Measurements from ENCODE around the gene SLC22A23. TPM values are rescaled to one million over a fixed set of nuclear protein-coding genes. Genes with fewer than 3 reads are reported as not detected.

SLC22A23 gene
- total RNA-seq, 1 donor from 2014 or later, result 0.05 TPM

GRCh38 chr6:3343089-3343883 lies 113.6 kb downstream of the SLC22A23 start:
- no peaks in the 10 kb centered on the region for H3K36me3 Mint-ChIP-seq (ENCODE audit: low read depth)
- peaks cover 10% of the 10 kb centered on the region for H3K27me3 Mint-ChIP-seq (ENCODE audit: insufficient read depth)
- no peak for DNase-seq (ENCODE audit: low spot score)
- no peak overlapping the region for H3K4me3 Mint-ChIP-seq
- H3K27ac Mint-ChIP-seq, result no peak overlapping the region
- H3K4me1 Mint-ChIP-seq (ENCODE audit: low read depth), result peaks cover under 1% of the 10 kb centered on the region
- no peaks in the 10 kb centered on the region for H3K9me3 Mint-ChIP-seq
- intact Hi-C loops (cut with micrococcal nuclease), result no loop called here

DNA sequence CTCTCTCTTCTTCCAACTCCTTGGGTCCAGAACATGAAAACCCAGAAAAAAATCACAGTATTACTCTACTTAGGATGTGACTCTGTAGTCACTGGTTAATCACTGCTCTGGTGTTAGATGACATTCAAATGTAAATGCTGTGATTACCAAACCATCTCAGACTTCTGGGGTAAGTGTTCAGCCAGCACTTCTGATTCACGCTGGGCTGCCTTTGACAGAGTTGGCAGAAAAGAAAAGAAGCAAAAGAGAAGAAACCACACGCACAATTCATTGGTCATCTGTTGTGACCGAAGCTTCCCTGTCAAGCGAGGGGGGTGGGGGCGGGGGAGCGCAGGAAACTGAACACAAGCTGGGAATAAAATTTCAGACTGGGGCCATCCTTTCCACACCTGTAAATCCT lies 115.4 kb downstream of the SLC22A23 start:
- Mint-ChIP-seq H3K27ac (no peak overlapping the region), H3K4me3 (no peak overlapping the region), H3K27me3 (ENCODE audit: insufficient read depth) (peaks cover 10% of the 10 kb centered on the region), H3K4me1 (ENCODE audit: low read depth) (peaks cover 13% of the 10 kb centered on the region), H3K36me3 (ENCODE audit: low read depth) (no peaks in the 10 kb centered on the region), H3K9me3 (no peaks in the 10 kb centered on the region)
- DNase-seq (ENCODE audit: low spot score), result no peak
- intact Hi-C loops (cut with micrococcal nuclease), result no loop called here

DNA sequence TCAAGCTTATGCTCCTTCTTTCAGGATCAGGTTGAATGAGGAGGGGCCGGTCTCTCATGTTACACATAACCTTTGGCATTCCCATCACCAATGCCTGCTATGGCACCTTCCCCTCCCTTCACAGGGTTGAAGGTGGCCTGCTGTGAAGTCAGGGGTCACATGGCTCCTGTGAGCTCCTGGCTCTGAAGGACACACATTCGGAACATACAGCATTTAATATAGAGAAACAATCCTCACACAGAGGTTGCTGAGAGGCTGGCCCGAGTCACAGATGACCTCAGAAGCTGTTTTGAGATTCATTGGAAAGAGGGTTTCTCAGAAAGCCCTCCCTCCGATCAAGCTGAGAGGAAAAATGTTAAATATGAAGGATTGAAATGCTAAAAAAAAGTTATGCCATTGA lies 116.0 kb downstream of the SLC22A23 start:
- no peak overlapping the region for H3K27ac Mint-ChIP-seq
- DNase-seq (ENCODE audit: low spot score), result no peak
- H3K9me3 Mint-ChIP-seq, result no peaks in the 10 kb centered on the region
- H3K36me3 Mint-ChIP-seq (ENCODE audit: low read depth), result no peaks in the 10 kb centered on the region
- H3K4me1 Mint-ChIP-seq (ENCODE audit: low read depth), result peaks cover 13% of the 10 kb centered on the region
- intact Hi-C loops (cut with micrococcal nuclease), result no loop called here
- H3K27me3 Mint-ChIP-seq (ENCODE audit: insufficient read depth), result peaks cover 10% of the 10 kb centered on the region
- H3K4me3 Mint-ChIP-seq, result no peak overlapping the region

GRCh38 chr6:3340358-3340802 lies 116.5 kb downstream of the SLC22A23 start:
- Mint-ChIP-seq H3K9me3 (no peaks in the 10 kb centered on the region), H3K27ac (no peak overlapping the region), H3K27me3 (ENCODE audit: insufficient read depth) (peaks cover 10% of the 10 kb centered on the region), H3K4me3 (no peak overlapping the region), H3K36me3 (ENCODE audit: low read depth) (no peaks in the 10 kb centered on the region), H3K4me1 (ENCODE audit: low read depth) (peaks cover 13% of the 10 kb centered on the region)
- intact Hi-C loops (cut with micrococcal nuclease), result no loop called here
- no peak for DNase-seq (ENCODE audit: low spot score)

DNA sequence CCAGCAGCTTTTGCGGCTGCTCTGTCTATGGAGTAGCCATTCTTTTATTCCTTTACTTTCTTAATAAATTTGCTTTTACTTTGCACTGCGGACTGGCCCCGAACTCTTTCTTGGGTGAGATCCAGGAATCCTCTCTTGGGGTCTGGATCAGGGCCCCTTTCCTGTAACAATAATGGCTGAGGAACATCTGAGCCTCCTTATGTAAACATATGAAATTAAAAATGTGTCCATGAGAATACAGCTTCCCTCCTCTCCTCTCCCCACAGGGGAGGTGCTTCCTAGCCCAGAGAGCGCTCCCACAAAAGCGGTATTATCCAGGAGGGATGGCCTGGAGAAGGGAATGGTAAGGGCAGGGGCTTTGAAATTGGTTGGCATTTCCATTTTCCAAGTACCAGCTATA lies 117.0 kb downstream of the SLC22A23 start:
- DNase-seq (ENCODE audit: low spot score), result no peak
- peaks cover 10% of the 10 kb centered on the region for H3K27me3 Mint-ChIP-seq (ENCODE audit: insufficient read depth)
- no peak overlapping the region for H3K27ac Mint-ChIP-seq
- no peaks in the 10 kb centered on the region for H3K36me3 Mint-ChIP-seq (ENCODE audit: low read depth)
- no peaks in the 10 kb centered on the region for H3K9me3 Mint-ChIP-seq
- no peak overlapping the region for H3K4me3 Mint-ChIP-seq
- H3K4me1 Mint-ChIP-seq (ENCODE audit: low read depth), result peaks cover 13% of the 10 kb centered on the region
- intact Hi-C loops (cut with micrococcal nuclease), result no loop called here

GRCh38 chr6:3337521-3338350 lies 119.1 kb downstream of the SLC22A23 start:
- Mint-ChIP-seq H3K4me1 (ENCODE audit: low read depth) (peaks cover 13% of the 10 kb centered on the region), H3K27me3 (ENCODE audit: insufficient read depth) (peaks cover 7% of the 10 kb centered on the region), H3K27ac (no peak overlapping the region), H3K4me3 (no peak overlapping the region), H3K9me3 (no peaks in the 10 kb centered on the region), H3K36me3 (ENCODE audit: low read depth) (no peaks in the 10 kb centered on the region)
- intact Hi-C loops (cut with micrococcal nuclease), result no loop called here
- DNase-seq (ENCODE audit: low spot score), result no peak

- Mint-ChIP-seq H3K27me3 (ENCODE audit: insufficient read depth) (peaks cover 9% of the 10 kb centered on the region), H3K9me3 (no peaks in the 10 kb centered on the region), H3K36me3 (ENCODE audit: low read depth) (no peaks in the 10 kb centered on the region), H3K4me3 (no peak overlapping the region), H3K27ac (no peak overlapping the region), H3K4me1 (ENCODE audit: low read depth) (peaks cover 13% of the 10 kb centered on the region)
- intact Hi-C loops (cut with micrococcal nuclease), result no loop called here
- DNase-seq (ENCODE audit: low spot score), result no peak
These were observed 119.9 kb downstream of the SLC22A23 start for GRCh38 chr6:3336859-3337515.

- no peak overlapping the region for H3K4me3 Mint-ChIP-seq
- no peaks in the 10 kb centered on the region for H3K9me3 Mint-ChIP-seq
- DNase-seq (ENCODE audit: low spot score), result no peak
- intact Hi-C loops (cut with micrococcal nuclease), result no loop called here
- no peaks in the 10 kb centered on the region for H3K36me3 Mint-ChIP-seq (ENCODE audit: low read depth)
- H3K27me3 Mint-ChIP-seq (ENCODE audit: insufficient read depth), result peaks cover 10% of the 10 kb centered on the region
- no peak overlapping the region for H3K27ac Mint-ChIP-seq
- peaks cover 13% of the 10 kb centered on the region for H3K4me1 Mint-ChIP-seq (ENCODE audit: low read depth)
These were observed 120.6 kb downstream of the SLC22A23 start for GRCh38 chr6:3336066-3336786.

DNA sequence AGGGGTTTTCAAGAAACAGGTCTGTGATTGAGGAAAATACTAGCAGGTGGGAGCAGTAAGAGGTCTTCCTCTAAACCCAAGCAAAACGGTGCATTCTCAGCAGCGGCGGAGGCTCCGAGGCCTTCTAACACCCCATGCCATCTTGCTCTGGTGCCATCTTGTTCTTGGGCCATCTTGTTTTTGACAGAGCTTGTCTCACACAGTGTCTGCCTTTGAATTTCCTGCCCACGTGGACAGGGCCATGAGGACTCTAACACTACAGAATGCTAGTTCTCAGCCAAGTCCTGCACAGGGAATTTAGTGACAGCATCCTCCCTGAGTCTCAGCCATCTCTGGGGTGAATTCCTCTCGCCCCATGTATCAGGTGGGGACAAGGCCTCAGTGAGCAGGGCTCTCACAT lies 121.7 kb downstream of the SLC22A23 start:
- DNase-seq (ENCODE audit: low spot score), result no peak
- no peak overlapping the region for H3K27ac Mint-ChIP-seq
- H3K9me3 Mint-ChIP-seq, result no peaks in the 10 kb centered on the region
- intact Hi-C loops (cut with micrococcal nuclease), result no loop called here
- no peak overlapping the region for H3K4me3 Mint-ChIP-seq
- no peaks in the 10 kb centered on the region for H3K36me3 Mint-ChIP-seq (ENCODE audit: low read depth)
- peaks cover 13% of the 10 kb centered on the region for H3K4me1 Mint-ChIP-seq (ENCODE audit: low read depth)
- H3K27me3 Mint-ChIP-seq (ENCODE audit: insufficient read depth), result peaks cover 5% of the 10 kb centered on the region

DNA sequence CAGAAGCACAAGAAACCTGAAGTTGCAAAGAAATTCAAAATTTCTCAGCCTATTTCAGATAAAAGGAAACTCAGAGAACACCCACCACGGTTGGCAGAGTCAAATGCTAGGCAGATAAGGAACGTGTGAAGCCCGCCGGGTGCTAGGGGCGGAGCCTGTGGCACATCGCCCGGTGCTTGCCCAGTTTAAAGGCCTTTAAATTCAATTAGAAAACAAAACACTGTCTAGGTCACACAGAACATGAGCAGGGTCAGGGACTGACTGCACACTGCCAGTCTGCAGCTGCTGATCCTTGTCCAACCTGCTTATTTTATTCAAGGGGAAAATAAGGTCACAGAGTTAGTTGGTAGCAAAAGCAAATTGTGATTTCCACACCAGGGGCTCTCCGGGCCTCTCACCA lies 122.3 kb downstream of the SLC22A23 start:
- intact Hi-C loops (cut with micrococcal nuclease), result no loop called here
- Mint-ChIP-seq H3K4me3 (no peak overlapping the region), H3K27ac (no peak overlapping the region), H3K4me1 (ENCODE audit: low read depth) (peaks cover 13% of the 10 kb centered on the region), H3K9me3 (no peaks in the 10 kb centered on the region), H3K27me3 (ENCODE audit: insufficient read depth) (peaks cover 4% of the 10 kb centered on the region), H3K36me3 (ENCODE audit: low read depth) (no peaks in the 10 kb centered on the region)
- no peak for DNase-seq (ENCODE audit: low spot score)

DNA sequence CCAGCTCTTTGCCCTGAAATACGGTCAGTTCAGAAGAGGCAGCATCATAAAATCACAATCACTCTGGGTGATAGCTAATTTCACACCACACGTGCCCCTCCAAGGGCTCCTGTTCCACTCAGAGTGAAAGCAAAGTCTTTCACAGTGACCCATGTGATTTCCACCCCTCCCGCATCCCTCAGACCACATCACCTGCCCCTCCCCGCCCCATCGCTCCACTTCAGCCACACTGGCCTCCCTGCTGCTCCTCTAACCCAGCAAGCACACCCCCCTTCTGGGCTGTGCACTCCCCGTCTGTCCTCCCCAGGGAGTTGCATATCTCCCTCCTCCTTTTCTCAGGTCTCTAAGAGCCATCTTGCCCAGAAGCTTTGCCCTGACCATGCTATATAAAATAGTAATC lies 123.6 kb downstream of the SLC22A23 start:
- intact Hi-C loops (cut with micrococcal nuclease), result no loop called here
- Mint-ChIP-seq H3K4me1 (ENCODE audit: low read depth) (peaks cover 11% of the 10 kb centered on the region), H3K27me3 (ENCODE audit: insufficient read depth) (peaks cover 4% of the 10 kb centered on the region), H3K27ac (no peak overlapping the region), H3K9me3 (no peaks in the 10 kb centered on the region), H3K36me3 (ENCODE audit: low read depth) (no peaks in the 10 kb centered on the region), H3K4me3 (no peak overlapping the region)
- no peak for DNase-seq (ENCODE audit: low spot score)

- intact Hi-C loops (cut with micrococcal nuclease), result no loop called here
- Mint-ChIP-seq H3K9me3 (no peaks in the 10 kb centered on the region), H3K36me3 (ENCODE audit: low read depth) (no peaks in the 10 kb centered on the region), H3K4me3 (no peak overlapping the region), H3K27me3 (ENCODE audit: insufficient read depth) (peaks cover 4% of the 10 kb centered on the region), H3K4me1 (ENCODE audit: low read depth) (no peaks in the 10 kb centered on the region), H3K27ac (no peak overlapping the region)
- no peak for DNase-seq (ENCODE audit: low spot score)
These were observed 124.9 kb downstream of the SLC22A23 start for GRCh38 chr6:3331971-3332370.
